HG03175 (cell line): ENCODE results near the gene NUP210L.

Experiments used
- ATAC-seq: cut with Tn5 transposase; IDR thresholded peaks from one replicate; pipeline ENCODE4 v1.9.1; 2021; ENCODE audit warnings: mild to moderate bottlenecking, moderate library complexity; ENCODE audit not compliant: unreplicated experiment

The NUP210L gene

GRCh38 chr1:153968000-153968363 lies 186.9 kb downstream of the NUP210L start:
- ATAC-seq, result no peak

GRCh38 chr1:153967107-153967999 lies 187.5 kb downstream of the NUP210L start, which contains the start of gene CREB3L4:
Gene CREB3L4, plus strand, starts transcription at chr1:153967902. Its CDS starts 624 bp downstream, at chr1:153968526.
- ATAC-seq, result peak; percentile 76

- ATAC-seq, result no peak
These were observed 191.0 kb downstream of the NUP210L start for GRCh38 chr1:153963850-153964331.

- peak; percentile 53 for ATAC-seq
These were observed 191.6 kb downstream of the NUP210L start, which contains the start of gene SLC39A1 for GRCh38 chr1:153963030-153963849. Gene SLC39A1, minus strand, starts transcription at chr1:153963537. Its CDS starts 822 bp downstream, at chr1:153962715.

- no peak for ATAC-seq
These were observed 192.5 kb downstream of the NUP210L start for GRCh38 chr1:153962088-153963029.

GRCh38 chr1:153961421-153961820 lies 193.5 kb downstream of the NUP210L start:
- ATAC-seq, result no peak

GRCh38 chr1:153960206-153960605 lies 194.7 kb downstream of the NUP210L start:
- no peak for ATAC-seq

- no peak for ATAC-seq
These were observed 195.4 kb downstream of the NUP210L start for GRCh38 chr1:153959454-153959853.

- no peak for ATAC-seq
These were observed 196.0 kb downstream of the NUP210L start for GRCh38 chr1:153958961-153959260.

- ATAC-seq, result peak; percentile 80
These were observed 196.5 kb downstream of the NUP210L start, which contains the start of gene CRTC2 for GRCh38 chr1:153958111-153958960. Gene CRTC2, minus strand, starts transcription at chr1:153958612. Its CDS starts 115 bp downstream, at chr1:153958497.

GRCh38 chr1:153957744-153958110 lies 197.1 kb downstream of the NUP210L start:
- ATAC-seq, result peak; percentile 11

- ATAC-seq, result no peak
These were observed 197.7 kb downstream of the NUP210L start for GRCh38 chr1:153956997-153957715.

- ATAC-seq, result no peak
These were observed 200.0 kb downstream of the NUP210L start for GRCh38 chr1:153954826-153955225.

GRCh38 chr1:153953859-153954365 lies 201.0 kb downstream of the NUP210L start:
- no peak for ATAC-seq

GRCh38 chr1:153951801-153952200 lies 203.1 kb downstream of the NUP210L start:
- ATAC-seq, result no peak

- no peak for ATAC-seq
These were observed 203.7 kb downstream of the NUP210L start for GRCh38 chr1:153951183-153951582.

- ATAC-seq, result peak; percentile 65
These were observed 208.1 kb downstream of the NUP210L start, which contains the start of gene DENND4B for GRCh38 chr1:153946622-153947241. Gene DENND4B, minus strand, starts transcription at chr1:153946718. Its CDS starts 2,344 bp downstream, at chr1:153944374.
